ENCODE data around the gene GPR42. TPM values are rescaled to one million over a fixed set of nuclear protein-coding genes. Genes with fewer than 3 reads are reported as not detected.

The GPR42 gene
- total RNA-seq, 1 experiment from 2014 or later, result not detected

- no peak for DNase-seq (ENCODE audit: low spot score)
These were observed 47.1 kb downstream of the GPR42 start for GRCh38 chr19:35417713-35418534.

GRCh38 chr19:35419046-35419445, 48.2 kb downstream of the GPR42 start:
- DNase-seq (ENCODE audit: low spot score), result no peak

DNA sequence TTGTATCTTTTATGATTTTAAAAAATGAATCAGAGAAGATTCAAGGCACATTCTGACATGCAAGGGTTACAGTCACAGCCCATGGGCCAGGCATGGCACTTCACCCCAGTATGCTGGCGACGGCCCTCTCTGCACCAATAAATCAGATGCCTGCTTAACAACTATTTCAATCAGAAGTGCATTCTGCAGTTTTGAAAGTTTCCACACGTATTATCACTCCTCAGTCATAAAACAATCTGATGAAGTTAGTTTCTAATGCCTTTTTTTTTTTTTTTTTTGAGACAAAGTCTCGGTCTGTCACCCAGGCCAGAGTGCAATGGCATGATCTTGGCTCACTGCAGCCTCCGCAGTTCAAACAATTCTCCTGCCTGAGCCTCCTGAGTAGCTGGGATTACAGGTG, 48.9 kb downstream of the GPR42 start:
- DNase-seq (ENCODE audit: low spot score), result no peak

GRCh38 chr19:35421362-35421761, 50.5 kb downstream of the GPR42 start:
- DNase-seq (ENCODE audit: low spot score), result no peak

Other genes with a start within 250 kb of the GPR42 start
- 0.43 TPM in 1 of 2 replicates, not detected in the other for gene LGI4, start 236.0 kb upstream of the GPR42 start, total RNA-seq (2014; rRNA removed; shearing (Covaris generic))
- not detected in 2 replicates for gene FXYD1, start 232.2 kb upstream of the GPR42 start, total RNA-seq (2014; rRNA removed; shearing (Covaris generic))
- not detected in 2 replicates for gene FXYD7, start 227.8 kb upstream of the GPR42 start, total RNA-seq (2014; rRNA removed; shearing (Covaris generic))
- gene FXYD5, start 216.3 kb upstream of the GPR42 start, total RNA-seq (2014; rRNA removed; shearing (Covaris generic)), result 93.9 and 103 TPM in 2 replicates
- gene FAM187B, start 142.3 kb upstream of the GPR42 start, total RNA-seq (2014; rRNA removed; shearing (Covaris generic)), result not detected in 2 replicates
- gene LSR, start 122.1 kb upstream of the GPR42 start, total RNA-seq (2014; rRNA removed; shearing (Covaris generic)), result 0.69 and 1.1 TPM in 2 replicates
- 53.5 and 54.2 TPM in 2 replicates for gene USF2, start 102.1 kb upstream of the GPR42 start, total RNA-seq (2014; rRNA removed; shearing (Covaris generic))
- gene HAMP, start 88.5 kb upstream of the GPR42 start, total RNA-seq (2014; rRNA removed; shearing (Covaris generic)), result not detected in 2 replicates
- not detected in 2 replicates for gene MAG, start 78.9 kb upstream of the GPR42 start, total RNA-seq (2014; rRNA removed; shearing (Covaris generic))
- gene CD22, start 41.9 kb upstream of the GPR42 start, total RNA-seq (2014; rRNA removed; shearing (Covaris generic)), result 3.4 and 7.6 TPM in 2 replicates
- gene FFAR1, start 23.2 kb upstream of the GPR42 start, total RNA-seq (2014; rRNA removed; shearing (Covaris generic)), result not detected in 2 replicates
- gene FFAR3, start 12.6 kb upstream of the GPR42 start, total RNA-seq (2014; rRNA removed; shearing (Covaris generic)), result not detected in 2 replicates
- not detected in 2 replicates for gene FFAR2, start 77.2 kb downstream of the GPR42 start, total RNA-seq (2014; rRNA removed; shearing (Covaris generic))
- not detected in 2 replicates for gene KRTDAP, start 119.4 kb downstream of the GPR42 start, total RNA-seq (2014; rRNA removed; shearing (Covaris generic))
- 4.0 and 4.4 TPM in 2 replicates for gene DMKN, start 142.6 kb downstream of the GPR42 start, total RNA-seq (2014; rRNA removed; shearing (Covaris generic))
- not detected in 2 replicates for gene SBSN, start 157.2 kb downstream of the GPR42 start, total RNA-seq (2014; rRNA removed; shearing (Covaris generic))
- not detected in 2 replicates for gene GAPDHS, start 162.4 kb downstream of the GPR42 start, total RNA-seq (2014; rRNA removed; shearing (Covaris generic))
- gene TMEM147, start 174.6 kb downstream of the GPR42 start, total RNA-seq (2014; rRNA removed; shearing (Covaris generic)), result 167 and 204 TPM in 2 replicates
- not detected in 2 replicates for gene ATP4A, start 192.6 kb downstream of the GPR42 start, total RNA-seq (2014; rRNA removed; shearing (Covaris generic))
- gene PMIS2, start 215.1 kb downstream of the GPR42 start, total RNA-seq (2014; rRNA removed; shearing (Covaris generic)), result not detected in 2 replicates
- 17.6 and 18.9 TPM in 2 replicates for gene HAUS5, start 241.7 kb downstream of the GPR42 start, total RNA-seq (2014; rRNA removed; shearing (Covaris generic))

All from A172 (cell line).